ENCODE results near the gene KLHDC9. TPM values are rescaled to one million over a fixed set of nuclear protein-coding genes. Genes with fewer than 3 reads are reported as not detected.

KLHDC9 gene
- total RNA-seq, 6 experiments from 2014 or later, result 1.4 to 6.8 (median 2.9) TPM

GRCh38 chr1:161088587-161089110 lies 9.5 kb upstream of the KLHDC9 start:
- no peaks in the 10 kb centered on the region for H3K9me3 ChIP-seq
- H3K4me1 ChIP-seq, result no peaks in the 10 kb centered on the region
- H3K4me3 ChIP-seq, result no peak overlapping the region
- no peak overlapping the region for H3K27ac ChIP-seq
- TF ChIP-seq CTCF (IDR thresholded peaks at IDR 0.05) (no peak), POLR2A (IDR thresholded peaks at IDR 0.05) (no peak)
- DNase-seq, result no peak
- 80% methylated on average over 1 of the region's 3 CpGs for WGBS (ENCODE audit: insufficient coverage, low coverage, low lambda C conversion rate, missing lambda C conversion rate)
- H3K27me3 ChIP-seq, result no peaks in the 10 kb centered on the region
- ATAC-seq, result peak in 1 of 4 donors; percentile 37
- H3K36me3 ChIP-seq, result no peaks in the 10 kb centered on the region
- intact Hi-C loops (cut with DNase I), result no loop called here

- ATAC-seq, result no peak
- Histone ChIP-seq H3K4me3 (no peak within 1 kb of the TSS), H3K36me3 (no peaks in the 10 kb centered on the region), H3K27me3 (no peaks in the 10 kb centered on the region), H3K9me3 (no peaks in the 10 kb centered on the region), H3K27ac (no peak within 1 kb of the TSS), H3K4me1 (no peaks in the 10 kb centered on the region)
- TF ChIP-seq CTCF (IDR thresholded peaks at IDR 0.05), result no peak
- TF ChIP-seq POLR2A (IDR thresholded peaks at IDR 0.05), result no peak
- intact Hi-C loops (cut with DNase I), result no loop called here
- DNase-seq, result no peak
- WGBS (ENCODE audit: insufficient coverage, low coverage, low lambda C conversion rate, missing lambda C conversion rate), result 71% methylated on average over 10 of the region's 22 CpGs
Measured at GRCh38 chr1:161089251-161089924, 8.8 kb upstream of the KLHDC9 start, which contains the start of gene NECTIN4. TSS of gene NECTIN4 (minus strand) at chr1:161089558. CDS start at chr1:161089296, 262 bp downstream.

- intact Hi-C loops (cut with DNase I), result no loop called here
- Histone ChIP-seq H3K27me3 (no peaks in the 10 kb centered on the region), H3K4me1 (no peaks in the 10 kb centered on the region), H3K36me3 (no peaks in the 10 kb centered on the region), H3K27ac (no peak overlapping the region), H3K4me3 (no peak overlapping the region), H3K9me3 (no peaks in the 10 kb centered on the region)
- no peak for ATAC-seq
- no peak for TF ChIP-seq CTCF (IDR thresholded peaks at IDR 0.05)
- no peak for TF ChIP-seq POLR2A (IDR thresholded peaks at IDR 0.05)
- 100% methylated on average over 2 of the region's 5 CpGs for WGBS (ENCODE audit: insufficient coverage, low coverage, low lambda C conversion rate, missing lambda C conversion rate)
- DNase-seq, result no peak
Measured at GRCh38 chr1:161089938-161090337, 8.2 kb upstream of the KLHDC9 start.

- WGBS (ENCODE audit: insufficient coverage, low coverage, low lambda C conversion rate, missing lambda C conversion rate), result 58% methylated on average over 2 of the region's 3 CpGs
- intact Hi-C loops (cut with DNase I), result no loop called here
Measured at GRCh38 chr1:161090617-161091016, 7.5 kb upstream of the KLHDC9 start.

More at GRCh38 chr1:161090617-161091016, 7.5 kb upstream of the KLHDC9 start:
- Histone ChIP-seq H3K27ac (no peak overlapping the region), H3K9me3 (no peaks in the 10 kb centered on the region), H3K4me3 (no peak overlapping the region), H3K4me1 (no peaks in the 10 kb centered on the region), H3K27me3 (no peaks in the 10 kb centered on the region), H3K36me3 (no peaks in the 10 kb centered on the region)
- TF ChIP-seq POLR2A (IDR thresholded peaks at IDR 0.05) (no peak), CTCF (IDR thresholded peaks at IDR 0.05) (no peak)
- no peak for ATAC-seq
- no peak for DNase-seq

Data from right lobe of liver (tissue), 6 donors.